A549 (cell line): ENCODE data around the gene STEAP1B.

Source experiments
- CBX2 ChIP-seq: fragments of 200-600 bp; sonication (generic); IDR thresholded peaks from 2 replicates; pipeline ENCODE4 v1.6.1; 2016; ENCODE audit warnings: low read depth, mild to moderate bottlenecking, borderline replicate concordance
- CHD2 ChIP-seq: fragments of 150-350 bp; IDR thresholded peaks from 2 replicates; pipeline ENCODE4 v1.6.1; 2014; ENCODE audit warnings: low read length; ENCODE audit not compliant: partially characterized antibody
- CTCF ChIP-seq: fragments of >200 bp; sonication (Bioruptor Twin); formaldehyde crosslinking; IDR thresholded peaks from 3 replicates; pipeline ENCODE4 v1.5.1; 2016
- ELK1 ChIP-seq: fragments of 150-350 bp; IDR thresholded peaks from 2 replicates; pipeline ENCODE4 v1.6.1; 2014; ENCODE audit warnings: low read depth, mild to moderate bottlenecking, low read length
- EP300 ChIP-seq, 2 experiments: fragments of >200 bp; sonication (Bioruptor Twin); formaldehyde crosslinking; IDR thresholded peaks; 2 replicates in 1 of 2; 3 replicates in 1 of 2; pipeline ENCODE4 v1.6.1; 2016 to 2017
- JUN ChIP-seq, 2 experiments: fragments of >200 bp; sonication (Bioruptor Twin); formaldehyde crosslinking; IDR thresholded peaks; 2 replicates in 1 of 2; 3 replicates in 1 of 2; pipeline ENCODE4 v1.6.1; 2016 to 2017
- KDM1A ChIP-seq: fragments of 200-600 bp; sonication (generic); IDR thresholded peaks from 2 replicates; pipeline ENCODE4 v1.6.1; 2016; ENCODE audit warnings: low read depth, mild to moderate bottlenecking
- MAX ChIP-seq: IDR thresholded peaks from 2 replicates; pipeline ENCODE4 v1.6.1; 2012
- NR3C1 ChIP-seq: fragments of >200 bp; sonication (Bioruptor Twin); formaldehyde crosslinking; IDR thresholded peaks from 3 replicates; pipeline ENCODE4 v1.6.1; 2017
- PBX3 ChIP-seq: IDR thresholded peaks from 2 replicates; pipeline ENCODE4 v1.6.1; 2012
- RAD21 ChIP-seq, 2 experiments: fragments of >200 bp in 1 of 2; sonication (Bioruptor Twin) in 1 of 2; formaldehyde crosslinking in 1 of 2; IDR thresholded peaks in 1 of 2; conservative IDR thresholded peaks in 1 of 2; 2 replicates in 1 of 2; 3 replicates in 1 of 2; pipeline ENCODE4 v1.6.1; 2012 to 2018; ENCODE audit warnings: inconsistent platforms in 1 of 2
- REST ChIP-seq: fragments of 200-600 bp; sonication (generic); IDR thresholded peaks from 2 replicates; pipeline ENCODE4 v1.6.1; 2016; ENCODE audit warnings: antibody characterized with exemption, mild to moderate bottlenecking, moderate library complexity
- RFX5 ChIP-seq: fragments of 450-650 bp; IDR thresholded peaks from 2 replicates; pipeline ENCODE4 v1.7.1; 2014; ENCODE audit warnings: antibody characterized with exemption, mild to moderate bottlenecking, moderate library complexity
- SMC3 ChIP-seq: fragments of >200 bp; sonication (Bioruptor Twin); formaldehyde crosslinking; IDR thresholded peaks from 3 replicates; pipeline ENCODE4 v1.6.1; 2018; ENCODE audit warnings: inconsistent platforms

- TF ChIP-seq KDM1A, result no peak
- no peak for TF ChIP-seq CTCF
- no peak for TF ChIP-seq MAX
- no peak for TF ChIP-seq REST
- no peak for TF ChIP-seq JUN (IDR thresholded peaks at IDR 0.05)
- no peak for TF ChIP-seq NR3C1
- no peak for TF ChIP-seq EP300 (IDR thresholded peaks at IDR 0.05)
- TF ChIP-seq RFX5, result no peak
- no peak for TF ChIP-seq SMC3
- no peak for TF ChIP-seq RAD21 (conservative IDR thresholded peaks at IDR 0.05 in 1 of 2, IDR thresholded peaks at IDR 0.05 in 1 of 2)
- TF ChIP-seq CBX2, result no peak
- TF ChIP-seq PBX3, result no peak
- no peak for TF ChIP-seq CHD2
- no peak for TF ChIP-seq ELK1
These were observed 54.7 kb downstream of the STEAP1B start for GRCh38 chr7:22445140-22445743.
